ENCODE data around the gene GNPNAT1. TPM values are rescaled to one million over a fixed set of nuclear protein-coding genes. Genes with fewer than 3 reads are reported as not detected.

The GNPNAT1 gene
- total and polyA plus RNA-seq, 2 of the 4 experiments (the other 2 are of a cell fraction), result 19.4 to 30.5 TPM

DNA sequence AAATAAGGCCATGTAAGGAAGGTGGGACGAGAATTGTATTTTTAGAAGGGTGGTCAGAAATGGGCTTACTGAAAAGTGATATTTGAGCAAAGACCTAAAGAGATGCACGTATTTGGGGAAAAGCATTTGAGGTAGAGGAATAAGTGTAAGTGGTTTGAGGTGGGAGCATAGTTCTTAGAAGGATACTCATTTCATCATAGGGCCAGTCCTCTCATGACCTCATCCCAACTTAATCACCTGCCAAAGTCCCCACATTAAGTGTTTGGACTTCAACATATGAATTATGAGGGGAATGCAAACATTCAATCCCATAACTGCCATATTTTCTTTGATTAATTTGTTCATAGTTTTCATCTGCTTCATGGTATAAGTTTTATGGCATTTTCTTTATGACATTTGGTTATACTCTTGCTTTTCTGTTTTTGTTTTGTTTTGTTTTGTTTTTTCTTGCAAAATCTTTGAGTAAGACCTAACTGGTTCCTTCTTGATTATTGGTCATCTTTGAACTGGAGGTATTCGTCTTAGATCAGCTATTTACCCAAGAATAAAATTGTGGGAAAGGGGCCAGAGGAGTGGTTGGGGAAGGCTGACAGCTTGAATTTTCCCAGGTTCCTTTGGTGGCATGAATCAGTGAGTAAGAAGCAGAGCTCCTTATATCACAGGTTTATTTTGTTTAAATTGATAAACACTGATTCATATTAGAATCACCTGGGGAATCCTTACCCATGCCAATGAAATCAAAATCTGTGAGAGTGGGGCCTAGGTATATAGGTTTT is 24.2 kb downstream of the GNPNAT1 start:
- H3K27me3 ChIP-seq (ENCODE audit: control insufficient read depth, insufficient read depth, low read length), result no peaks in the 10 kb centered on the region
- no peak overlapping the region for H3K4me2 ChIP-seq (ENCODE audit: low read depth, low read length)
- H3K4me1 ChIP-seq (ENCODE audit: control insufficient read depth, insufficient read depth, low read length), result no peaks in the 10 kb centered on the region
- 100% methylated on average over 1 of the region's 3 CpGs for WGBS, 2 experiments (ENCODE audit: extremely low coverage in 2 of 2, insufficient read length in 1 of 2)
- H4K5ac ChIP-seq (ENCODE audit: low read depth, low read length), result no peak overlapping the region
- no peak overlapping the region for H2AK9ac ChIP-seq (replicated peaks; ENCODE audit: low read depth, low read length, poor library complexity)
- H4K91ac ChIP-seq (ENCODE audit: insufficient read depth, low read depth, low read length), result no peak overlapping the region
- no peak overlapping the region for H3K4me3 ChIP-seq (ENCODE audit: insufficient read depth, low read depth, low read length)
- H3K9ac ChIP-seq (ENCODE audit: low read depth, low read length), result no peak overlapping the region
- ChIA-PET POLR2A (ENCODE audit: unreplicated experiment) (no interaction called here), CTCF (no interaction called here)
- no peak overlapping the region for H2BK120ac ChIP-seq (ENCODE audit: low read depth, low read length)
- no peak overlapping the region for H3K14ac ChIP-seq (replicated peaks; ENCODE audit: low read depth, low read length)
- no peak overlapping the region for H3K56ac ChIP-seq (ENCODE audit: extremely low read depth, insufficient read depth, low read length)
- H3K27ac ChIP-seq (ENCODE audit: insufficient read depth, low read length), result no peak overlapping the region
- intact Hi-C loops (cut with micrococcal nuclease), result no loop called here
- H3K9me3 ChIP-seq (ENCODE audit: control insufficient read depth, insufficient read depth, low read length), result no peaks in the 10 kb centered on the region
- H2AK5ac ChIP-seq (ENCODE audit: low read depth, low read length), result no peak overlapping the region
- H3K9me1 ChIP-seq (ENCODE audit: insufficient read depth, low read length), result peaks cover 5% of the 10 kb centered on the region; the same call in 1 of the 2 replicates
- dilution Hi-C loops (cut with HindIII; ENCODE audit: low sequenced_read_pairs, unreplicated experiment), result no loop called here
- H4K20me1 ChIP-seq (ENCODE audit: insufficient read depth, low read length), result no peaks in the 10 kb centered on the region
- H2BK15ac ChIP-seq (ENCODE audit: low read depth, low read length), result no peak overlapping the region
- no peak overlapping the region for H4K8ac ChIP-seq (ENCODE audit: low read depth in 2 of 2, low read length in 2 of 2)
- H2BK5ac ChIP-seq (ENCODE audit: low read depth, low read length, poor library complexity, severe bottlenecking), result no peak overlapping the region
- H2BK20ac ChIP-seq (ENCODE audit: low read depth, low read length), result no peak overlapping the region
- H3K23ac ChIP-seq (ENCODE audit: low read depth, low read length), result no peak overlapping the region
- no peak for ATAC-seq (ENCODE audit: low read depth)
- peaks cover 1% of the 10 kb centered on the region; the same call in 1 of the 2 replicates for H3K36me3 ChIP-seq (ENCODE audit: control insufficient read depth, insufficient read depth, low read length)
- no peak overlapping the region for H2AFZ ChIP-seq (replicated peaks; ENCODE audit: low read length, poor library complexity)
- no peak for TF ChIP-seq BHLHE40 (IDR thresholded peaks at IDR 0.05; ENCODE audit: low read depth, low read length)
- TF ChIP-seq, protein P1, sequence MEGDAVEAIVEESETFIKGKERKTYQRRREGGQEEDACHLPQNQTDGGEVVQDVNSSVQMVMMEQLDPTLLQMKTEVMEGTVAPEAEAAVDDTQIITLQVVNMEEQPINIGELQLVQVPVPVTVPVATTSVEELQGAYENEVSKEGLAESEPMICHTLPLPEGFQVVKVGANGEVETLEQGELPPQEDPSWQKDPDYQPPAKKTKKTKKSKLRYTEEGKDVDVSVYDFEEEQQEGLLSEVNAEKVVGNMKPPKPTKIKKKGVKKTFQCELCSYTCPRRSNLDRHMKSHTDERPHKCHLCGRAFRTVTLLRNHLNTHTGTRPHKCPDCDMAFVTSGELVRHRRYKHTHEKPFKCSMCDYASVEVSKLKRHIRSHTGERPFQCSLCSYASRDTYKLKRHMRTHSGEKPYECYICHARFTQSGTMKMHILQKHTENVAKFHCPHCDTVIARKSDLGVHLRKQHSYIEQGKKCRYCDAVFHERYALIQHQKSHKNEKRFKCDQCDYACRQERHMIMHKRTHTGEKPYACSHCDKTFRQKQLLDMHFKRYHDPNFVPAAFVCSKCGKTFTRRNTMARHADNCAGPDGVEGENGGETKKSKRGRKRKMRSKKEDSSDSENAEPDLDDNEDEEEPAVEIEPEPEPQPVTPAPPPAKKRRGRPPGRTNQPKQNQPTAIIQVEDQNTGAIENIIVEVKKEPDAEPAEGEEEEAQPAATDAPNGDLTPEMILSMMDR (conservative IDR thresholded peaks at IDR 0.05; ENCODE audit: low read depth, low read length), result no peak
- TF ChIP-seq MAZ (IDR thresholded peaks at IDR 0.05; ENCODE audit: borderline replicate concordance, low read depth, low read length), result no peak
- TF ChIP-seq CHD1 (IDR thresholded peaks at IDR 0.05; ENCODE audit: low read depth, low read length), result no peak
- TF ChIP-seq, protein P2, sequence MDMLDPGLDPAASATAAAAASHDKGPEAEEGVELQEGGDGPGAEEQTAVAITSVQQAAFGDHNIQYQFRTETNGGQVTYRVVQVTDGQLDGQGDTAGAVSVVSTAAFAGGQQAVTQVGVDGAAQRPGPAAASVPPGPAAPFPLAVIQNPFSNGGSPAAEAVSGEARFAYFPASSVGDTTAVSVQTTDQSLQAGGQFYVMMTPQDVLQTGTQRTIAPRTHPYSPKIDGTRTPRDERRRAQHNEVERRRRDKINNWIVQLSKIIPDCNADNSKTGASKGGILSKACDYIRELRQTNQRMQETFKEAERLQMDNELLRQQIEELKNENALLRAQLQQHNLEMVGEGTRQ (IDR thresholded peaks at IDR 0.05; ENCODE audit: low read depth, low read length), result no peak
- no peak for TF ChIP-seq MAFK (IDR thresholded peaks at IDR 0.05; ENCODE audit: low read depth, low read length)
- TF ChIP-seq SMC3 (IDR thresholded peaks at IDR 0.05; ENCODE audit: low read depth, low read length), result no peak
- no peak for TF ChIP-seq FOS (IDR thresholded peaks at IDR 0.05; ENCODE audit: low read depth, low read length)
- TF ChIP-seq MXI1 (IDR thresholded peaks at IDR 0.05; ENCODE audit: borderline replicate concordance, low read depth, low read length), result no peak
- no peak for TF ChIP-seq RFX5 (IDR thresholded peaks at IDR 0.05; ENCODE audit: low read depth, low read length)
- no peak for TF ChIP-seq NFE2L2 (IDR thresholded peaks at IDR 0.05; ENCODE audit: low read depth, low read length)
- no peak for TF ChIP-seq RAD21 (IDR thresholded peaks at IDR 0.05; ENCODE audit: low read length)
- H3K79me1 ChIP-seq (ENCODE audit: low read depth in 1 of 2, low read length in 2 of 2), result peaks cover 0 to 7% of the 10 kb centered on the region in 2 experiments; a peak in 1 of 4 replicates
- no peak overlapping the region for H3K4ac ChIP-seq (ENCODE audit: low read depth, low read length)
- no TSS peak for BruUV-seq (replicated peaks)
- peak; percentile 23 for DNase-seq
- no peak overlapping the region for H3K18ac ChIP-seq (ENCODE audit: low read depth, low read length)
- in situ Hi-C loops (cut with MboI; ENCODE audit: low sequenced_read_pairs), result no loop called here

Data from IMR-90 (cell line).